HCT116 (cell line): ENCODE data around the gene PIK3CA. TPM values are rescaled to one million over a fixed set of nuclear protein-coding genes. Genes with fewer than 3 reads are reported as not detected.

Experiments used
- ATAC-seq: fragments of 200-7000 bp; cut with Tn5 transposase; 2 replicates; pipeline ENCODE4 v1.9.1; 2020; ENCODE audit warnings: mild to moderate bottlenecking, moderate library complexity
- BruUV-seq: library from RNA; stranded (reverse); fragments of 400-500 nt; replicated peaks from 2 replicates; lab custom pipeline; 2021; lab: Mats Ljungman, UMichigan
- CTCF ChIA-PET: fragments of 300-600 bp; sonication (Branson Sonifier 250); formaldehyde crosslinking; loops from one replicate; lab custom pipeline; 2021; ENCODE audit warnings: antibody characterized with exemption; lab: Charles Lee
- POLR2A ChIA-PET: fragments of 300-600, 350-600 bp; sonication (Branson Sonifier 250); formaldehyde crosslinking; loops from one replicate; lab custom pipeline; 2021; ENCODE audit warnings: antibody characterized with exemption; lab: Charles Lee
- RAD21 ChIA-PET, 2 experiments: fragments of 300-600 bp; sonication (Branson Sonifier 250); formaldehyde crosslinking; loops; one replicate each; lab custom pipeline; 2023; ENCODE audit warnings: low total read pairs in 2 of 2; ENCODE audit not compliant: uncharacterized antibody in 2 of 2, unreplicated experiment in 2 of 2, low non-redundant PET in 1 of 2; lab: Charles Lee
- DNase-seq: peaks from one replicate; pipeline ENCODE4 v3.0.0-alpha.2; 2010; ENCODE audit warnings: low read depth, low spot score
- H2AFZ ChIP-seq: fragments of 200-600 bp; shearing (Covaris generic), sonication (generic); 2 replicates; pipeline ENCODE4 v1.6.1; 2017; ENCODE audit warnings: low read depth, mixed run types, mixed read lengths, antibody characterized with exemption, low read length; ENCODE audit not compliant: poor library complexity, severe bottlenecking
- H3K27ac ChIP-seq: 2 replicates; pipeline ENCODE4 v1.5.1; 2012; ENCODE audit warnings: low read depth, low read length
- H3K27me3 ChIP-seq: fragments of 200-600 bp; sonication (generic); 2 replicates; pipeline ENCODE4 v1.6.1; 2016; ENCODE audit warnings: mixed run types, low read length, mixed read lengths; ENCODE audit not compliant: insufficient read depth
- H3K36me3 ChIP-seq, 2 experiments: fragments of 200-500 bp in 1 of 2; fragments of 200-600 bp in 1 of 2; sonication (Bioruptor generic) in 1 of 2; sonication (generic) in 1 of 2; 2 replicates each; pipeline versions ENCODE4 v1.5.1 to v1.6.1; 2014 to 2016; ENCODE audit warnings: low read length in 2 of 2, inconsistent platforms in 1 of 2, mixed read lengths in 1 of 2, mixed run types in 1 of 2; ENCODE audit not compliant: insufficient read depth in 2 of 2, control insufficient read depth in 1 of 2
- H3K4me1 ChIP-seq, 2 experiments: fragments of 200-600 bp in 1 of 2; sonication (generic) in 1 of 2; 2 replicates each; pipeline versions ENCODE4 v1.5.1 to v1.6.1; 2012 to 2017; ENCODE audit warnings: low read length in 2 of 2, inconsistent platforms in 1 of 2, mild to moderate bottlenecking in 1 of 2, mixed read lengths in 1 of 2, mixed run types in 1 of 2, moderate library complexity in 1 of 2; ENCODE audit not compliant: insufficient read depth in 2 of 2, control insufficient read depth in 1 of 2
- H3K4me2 ChIP-seq: fragments of 200-600 bp; sonication (generic); 2 replicates; pipeline ENCODE4 v1.6.1; 2017; ENCODE audit warnings: mixed run types, low read length, mixed read lengths
- H3K4me3 ChIP-seq, 2 experiments: fragments of 200-600 bp in 1 of 2; sonication (generic) in 1 of 2; replicated peaks in 1 of 2; 2 replicates each; pipeline ENCODE4 v1.5.1; 2011 to 2016; ENCODE audit warnings: low read length in 2 of 2, control low read depth in 1 of 2, low read depth in 1 of 2, mild to moderate bottlenecking in 1 of 2, mixed read lengths in 1 of 2, mixed run types in 1 of 2
- H3K79me2 ChIP-seq: fragments of 200-600 bp; sonication (generic); 2 replicates; pipeline ENCODE4 v1.6.1; 2017; ENCODE audit warnings: mild to moderate bottlenecking, mixed run types, low read length, moderate library complexity, mixed read lengths; ENCODE audit not compliant: insufficient read depth
- H3K9ac ChIP-seq: fragments of 200-600 bp; sonication (generic); 2 replicates; pipeline ENCODE4 v1.6.1; 2016; ENCODE audit warnings: low read length, mixed read lengths
- H3K9me2 ChIP-seq: fragments of 200-600 bp; sonication (generic), shearing (Covaris generic); 2 replicates; pipeline ENCODE4 v1.6.1; 2017; ENCODE audit warnings: mixed run types, mild to moderate bottlenecking, moderate library complexity; ENCODE audit not compliant: insufficient read depth
- H3K9me3 ChIP-seq, 2 experiments: fragments of 200-500 bp in 1 of 2; fragments of 200-600 bp in 1 of 2; sonication (Bioruptor generic) in 1 of 2; sonication (generic) in 1 of 2; 2 replicates each; pipeline ENCODE4 v1.6.1; 2014 to 2017; ENCODE audit warnings: low read length in 2 of 2, mixed read lengths in 2 of 2, inconsistent platforms in 1 of 2, low read depth in 1 of 2, mild to moderate bottlenecking in 1 of 2, mixed run types in 1 of 2, moderate library complexity in 1 of 2; ENCODE audit not compliant: control insufficient read depth in 1 of 2, insufficient read depth in 1 of 2
- H4K20me1 ChIP-seq: fragments of 200-600 bp; sonication (generic), shearing (Covaris generic); 2 replicates; pipeline ENCODE4 v1.6.1; 2017; ENCODE audit warnings: mixed run types, mild to moderate bottlenecking, moderate library complexity; ENCODE audit not compliant: insufficient read depth
- CBX3 ChIP-seq: IDR thresholded peaks from 2 replicates; pipeline ENCODE4 v1.6.1; 2012; ENCODE audit warnings: low read depth
- EGR1 ChIP-seq: IDR thresholded peaks from 2 replicates; pipeline ENCODE4 v1.6.1; 2012; ENCODE audit warnings: low read depth
- EZH2 ChIP-seq: fragments of 200-600 bp; sonication (generic); IDR thresholded peaks from 2 replicates; pipeline ENCODE4 v1.6.1; 2017; ENCODE audit warnings: antibody characterized with exemption, mixed run types
- EZH2phosphoT487 ChIP-seq: fragments of 200-600 bp; IDR thresholded peaks from 2 replicates; pipeline ENCODE4 v1.6.1; 2018; ENCODE audit warnings: antibody characterized with exemption, borderline replicate concordance
- JUND ChIP-seq: IDR thresholded peaks from 2 replicates; pipeline ENCODE4 v1.6.1; 2012
- POLR2A ChIP-seq: IDR thresholded peaks from 2 replicates; pipeline ENCODE4 v1.7.0; 2011; ENCODE audit warnings: borderline replicate concordance; ENCODE audit not compliant: insufficient read depth, insufficient read length; ENCODE audit errors: extremely low read depth
- RAD21 ChIP-seq: IDR thresholded peaks from 2 replicates; pipeline ENCODE4 v1.6.1; 2012; ENCODE audit warnings: low read depth, mild to moderate bottlenecking
- SP1 ChIP-seq: IDR thresholded peaks from 2 replicates; pipeline ENCODE4 v1.6.1; 2012; ENCODE audit warnings: low read depth
- SRF ChIP-seq: IDR thresholded peaks from 2 replicates; pipeline ENCODE4 v1.6.1; 2012; ENCODE audit warnings: low read depth
- TCF7L2 ChIP-seq: IDR thresholded peaks from 2 replicates; pipeline ENCODE4 v1.7.0; 2011; ENCODE audit warnings: borderline replicate concordance, inconsistent platforms; ENCODE audit not compliant: insufficient read depth, insufficient read length; ENCODE audit errors: extremely low read depth
- YY1 ChIP-seq: IDR thresholded peaks from 2 replicates; pipeline ENCODE4 v1.6.1; 2011; ENCODE audit warnings: low read length, low read depth, moderate library complexity, mild to moderate bottlenecking; ENCODE audit not compliant: insufficient replicate concordance; ENCODE audit errors: extremely low read depth
- ZNF274 ChIP-seq: fragments of 200-500 bp; sonication (Bioruptor generic); IDR thresholded peaks from 2 replicates; pipeline ENCODE4 v1.6.1; 2014; ENCODE audit warnings: mild to moderate bottlenecking, low read depth, low read length, inconsistent platforms
- intact Hi-C: fragments of 100-400 bp; cut with micrococcal nuclease; formaldehyde crosslinking; loops from 2 replicates; pipeline ENCODE4 v1.10.0; 2022
- total RNA-seq: library from RNA; stranded (reverse); gene quantifications from one replicate; pipeline ENCODE4 v1.2.1, GENCODE V29; 2021; ENCODE audit not compliant: unreplicated experiment
- TF ChIP-seq, protein P1 (sequence below): IDR thresholded peaks from 2 replicates; pipeline ENCODE4 v1.6.1; 2012; ENCODE audit warnings: low read depth
- TF ChIP-seq, protein P2 (sequence below): IDR thresholded peaks from 2 replicates; pipeline ENCODE4 v1.6.1; 2012

PIK3CA gene
- total RNA-seq, 1 experiment from 2014 or later, result 17.9 TPM

DNA sequence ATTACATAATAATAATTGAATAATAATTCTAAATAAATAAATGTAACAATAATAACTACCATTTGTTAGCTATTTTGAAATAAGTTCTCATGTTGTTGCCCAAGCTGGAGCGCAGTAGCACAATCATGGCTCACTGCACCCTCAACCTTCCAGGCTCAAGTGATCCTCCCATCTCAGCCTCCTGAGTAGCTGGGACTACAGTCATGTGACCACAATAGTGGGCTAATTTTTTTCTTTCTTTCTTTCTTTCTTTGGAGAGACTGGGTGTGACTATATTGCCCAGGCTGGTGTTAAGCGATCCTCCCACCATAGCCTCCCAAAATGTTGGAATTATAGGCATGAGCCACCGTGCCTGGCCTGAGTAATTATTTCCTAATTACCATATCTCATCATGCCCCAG lies 133.7 kb downstream of the PIK3CA start:
- Histone ChIP-seq H2AFZ (no peak overlapping the region), H3K79me2 (no peaks in the 10 kb centered on the region), H3K9me3 (no peaks in the 10 kb centered on the region), H3K27me3 (no peaks in the 10 kb centered on the region), H3K36me3 (no peaks in the 10 kb centered on the region), H3K9ac (no peak overlapping the region), H3K4me3 (no peak overlapping the region), H3K27ac (no peak overlapping the region), H3K4me1 (no peaks in the 10 kb centered on the region), H3K9me2 (no peaks in the 10 kb centered on the region), H4K20me1 (no peaks in the 10 kb centered on the region), H3K4me2 (no peak overlapping the region)
- CTCF ChIA-PET, result no interaction called here
- RAD21 ChIA-PET, result no interaction called here
- POLR2A ChIA-PET, result no interaction called here
- TF ChIP-seq EGR1 (no peak), SP1 (no peak)
- BruUV-seq, result no TSS peak
- ATAC-seq (no peak), DNase-seq (no peak)
- intact Hi-C loops, result no loop called here

DNA sequence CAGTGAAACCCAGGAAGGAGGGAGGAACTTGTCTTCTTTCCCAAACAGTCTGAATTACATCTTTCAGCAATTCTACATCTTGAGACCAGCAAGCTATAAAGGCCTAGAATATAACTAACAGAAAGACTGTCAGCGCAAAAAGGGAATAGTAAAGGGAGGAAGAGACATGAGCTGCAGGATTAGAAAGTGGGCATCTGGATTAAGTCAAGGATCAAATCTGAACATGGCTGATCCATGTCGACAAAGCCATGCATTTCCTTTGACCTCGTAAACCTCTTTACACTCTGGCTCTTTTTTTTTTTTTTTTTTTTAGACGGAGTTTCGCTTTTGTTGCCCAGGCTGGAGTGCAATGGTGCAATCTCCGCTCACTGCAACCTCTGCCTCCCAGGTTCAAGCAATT lies 138.2 kb downstream of the PIK3CA start:
- BruUV-seq, result no TSS peak
- DNase-seq (no peak), ATAC-seq (no peak)
- Histone ChIP-seq H3K36me3 (no peaks in the 10 kb centered on the region), H3K27me3 (no peaks in the 10 kb centered on the region), H2AFZ (no peak overlapping the region), H3K9me2 (no peaks in the 10 kb centered on the region), H3K9me3 (no peaks in the 10 kb centered on the region), H3K27ac (no peak overlapping the region), H4K20me1 (no peaks in the 10 kb centered on the region), H3K9ac (no peak overlapping the region), H3K4me1 (no peaks in the 10 kb centered on the region), H3K4me2 (no peak overlapping the region), H3K4me3 (no peak overlapping the region), H3K79me2 (no peaks in the 10 kb centered on the region)
- ChIA-PET RAD21 (no interaction called here), CTCF (no interaction called here), POLR2A (no interaction called here)
- intact Hi-C loops, result no loop called here
- TF ChIP-seq, protein P1, sequence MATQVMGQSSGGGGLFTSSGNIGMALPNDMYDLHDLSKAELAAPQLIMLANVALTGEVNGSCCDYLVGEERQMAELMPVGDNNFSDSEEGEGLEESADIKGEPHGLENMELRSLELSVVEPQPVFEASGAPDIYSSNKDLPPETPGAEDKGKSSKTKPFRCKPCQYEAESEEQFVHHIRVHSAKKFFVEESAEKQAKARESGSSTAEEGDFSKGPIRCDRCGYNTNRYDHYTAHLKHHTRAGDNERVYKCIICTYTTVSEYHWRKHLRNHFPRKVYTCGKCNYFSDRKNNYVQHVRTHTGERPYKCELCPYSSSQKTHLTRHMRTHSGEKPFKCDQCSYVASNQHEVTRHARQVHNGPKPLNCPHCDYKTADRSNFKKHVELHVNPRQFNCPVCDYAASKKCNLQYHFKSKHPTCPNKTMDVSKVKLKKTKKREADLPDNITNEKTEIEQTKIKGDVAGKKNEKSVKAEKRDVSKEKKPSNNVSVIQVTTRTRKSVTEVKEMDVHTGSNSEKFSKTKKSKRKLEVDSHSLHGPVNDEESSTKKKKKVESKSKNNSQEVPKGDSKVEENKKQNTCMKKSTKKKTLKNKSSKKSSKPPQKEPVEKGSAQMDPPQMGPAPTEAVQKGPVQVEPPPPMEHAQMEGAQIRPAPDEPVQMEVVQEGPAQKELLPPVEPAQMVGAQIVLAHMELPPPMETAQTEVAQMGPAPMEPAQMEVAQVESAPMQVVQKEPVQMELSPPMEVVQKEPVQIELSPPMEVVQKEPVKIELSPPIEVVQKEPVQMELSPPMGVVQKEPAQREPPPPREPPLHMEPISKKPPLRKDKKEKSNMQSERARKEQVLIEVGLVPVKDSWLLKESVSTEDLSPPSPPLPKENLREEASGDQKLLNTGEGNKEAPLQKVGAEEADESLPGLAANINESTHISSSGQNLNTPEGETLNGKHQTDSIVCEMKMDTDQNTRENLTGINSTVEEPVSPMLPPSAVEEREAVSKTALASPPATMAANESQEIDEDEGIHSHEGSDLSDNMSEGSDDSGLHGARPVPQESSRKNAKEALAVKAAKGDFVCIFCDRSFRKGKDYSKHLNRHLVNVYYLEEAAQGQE, result no peak
- TF ChIP-seq RAD21 (no peak), YY1 (no peak), ZNF274 (no peak), CBX3 (no peak), EGR1 (no peak), TCF7L2 (no peak), POLR2A (no peak), EZH2phosphoT487 (no peak), SRF (no peak), EZH2 (no peak), JUND (no peak)
- TF ChIP-seq, protein P2, sequence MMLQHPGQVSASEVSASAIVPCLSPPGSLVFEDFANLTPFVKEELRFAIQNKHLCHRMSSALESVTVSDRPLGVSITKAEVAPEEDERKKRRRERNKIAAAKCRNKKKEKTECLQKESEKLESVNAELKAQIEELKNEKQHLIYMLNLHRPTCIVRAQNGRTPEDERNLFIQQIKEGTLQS, result no peak
